ENCODE data around the gene ZNF141.

DNA sequence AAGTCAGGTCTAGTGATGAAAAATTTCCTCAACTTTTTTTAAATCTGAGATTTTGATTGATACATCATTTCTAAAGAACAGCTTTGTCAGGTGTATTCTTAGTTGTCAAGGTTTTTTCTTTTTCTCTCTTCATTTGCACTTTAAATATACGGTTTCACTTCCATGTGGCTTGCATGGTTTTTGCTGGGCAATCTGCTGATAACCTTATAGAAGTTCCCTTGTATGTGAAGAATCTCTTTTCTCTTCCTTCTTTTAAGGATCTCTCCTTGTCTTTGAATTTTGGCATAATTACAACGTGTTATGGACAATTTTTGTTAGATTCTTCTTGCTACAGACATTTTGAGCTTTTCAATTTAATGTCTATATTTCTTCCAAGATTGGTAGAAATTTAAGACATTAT lies 85.0 kb downstream of the ZNF141 start:
- TF ChIP-seq CTCF (conservative IDR thresholded peaks at IDR 0.05; ENCODE audit: low read depth in 2 of 2) (no peak), POLR2AphosphoS5 (IDR thresholded peaks at IDR 0.05; ENCODE audit: low read depth) (no peak), EZH2 (IDR thresholded peaks at IDR 0.05; ENCODE audit: low read depth, unreplicated experiment) (no peak), EZH2phosphoT487 (IDR thresholded peaks at IDR 0.05; ENCODE audit: unreplicated experiment) (no peak), ZNF114 (CRISPR knock-in tag; IDR thresholded peaks at IDR 0.05) (no peak), ETS1 (IDR thresholded peaks at IDR 0.05) (no peak)
- TF ChIP-seq, protein P1, sequence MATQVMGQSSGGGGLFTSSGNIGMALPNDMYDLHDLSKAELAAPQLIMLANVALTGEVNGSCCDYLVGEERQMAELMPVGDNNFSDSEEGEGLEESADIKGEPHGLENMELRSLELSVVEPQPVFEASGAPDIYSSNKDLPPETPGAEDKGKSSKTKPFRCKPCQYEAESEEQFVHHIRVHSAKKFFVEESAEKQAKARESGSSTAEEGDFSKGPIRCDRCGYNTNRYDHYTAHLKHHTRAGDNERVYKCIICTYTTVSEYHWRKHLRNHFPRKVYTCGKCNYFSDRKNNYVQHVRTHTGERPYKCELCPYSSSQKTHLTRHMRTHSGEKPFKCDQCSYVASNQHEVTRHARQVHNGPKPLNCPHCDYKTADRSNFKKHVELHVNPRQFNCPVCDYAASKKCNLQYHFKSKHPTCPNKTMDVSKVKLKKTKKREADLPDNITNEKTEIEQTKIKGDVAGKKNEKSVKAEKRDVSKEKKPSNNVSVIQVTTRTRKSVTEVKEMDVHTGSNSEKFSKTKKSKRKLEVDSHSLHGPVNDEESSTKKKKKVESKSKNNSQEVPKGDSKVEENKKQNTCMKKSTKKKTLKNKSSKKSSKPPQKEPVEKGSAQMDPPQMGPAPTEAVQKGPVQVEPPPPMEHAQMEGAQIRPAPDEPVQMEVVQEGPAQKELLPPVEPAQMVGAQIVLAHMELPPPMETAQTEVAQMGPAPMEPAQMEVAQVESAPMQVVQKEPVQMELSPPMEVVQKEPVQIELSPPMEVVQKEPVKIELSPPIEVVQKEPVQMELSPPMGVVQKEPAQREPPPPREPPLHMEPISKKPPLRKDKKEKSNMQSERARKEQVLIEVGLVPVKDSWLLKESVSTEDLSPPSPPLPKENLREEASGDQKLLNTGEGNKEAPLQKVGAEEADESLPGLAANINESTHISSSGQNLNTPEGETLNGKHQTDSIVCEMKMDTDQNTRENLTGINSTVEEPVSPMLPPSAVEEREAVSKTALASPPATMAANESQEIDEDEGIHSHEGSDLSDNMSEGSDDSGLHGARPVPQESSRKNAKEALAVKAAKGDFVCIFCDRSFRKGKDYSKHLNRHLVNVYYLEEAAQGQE (IDR thresholded peaks at IDR 0.05; ENCODE audit: unreplicated experiment): no peak

Data from GM23338 (cell line).